Hepatocyte (in vitro differentiated cells): Measurements from ENCODE around the gene DCUN1D2.

ENCODE experiments used
- EZH2 ChIP-seq: fragments of 200-600 bp; sonication (generic); IDR thresholded peaks from 2 replicates; pipeline ENCODE4 v1.6.1; 2016; ENCODE audit warnings: antibody characterized with exemption, mild to moderate bottlenecking, borderline replicate concordance
- EZH2phosphoT487 ChIP-seq: fragments of 200-600 bp; sonication (generic); IDR thresholded peaks from one replicate; pipeline ENCODE4 v1.6.1; 2018; ENCODE audit warnings: antibody characterized with exemption, mild to moderate bottlenecking, low read depth, moderate library complexity; ENCODE audit not compliant: unreplicated experiment, severe bottlenecking
- TF ChIP-seq, protein P1 (sequence below): fragments of 200-600 bp; sonication (generic); IDR thresholded peaks from 2 replicates; pipeline ENCODE4 v1.5.1; 2016; ENCODE audit warnings: antibody characterized with exemption, mild to moderate bottlenecking; ENCODE audit not compliant: poor library complexity

- TF ChIP-seq, protein P1, sequence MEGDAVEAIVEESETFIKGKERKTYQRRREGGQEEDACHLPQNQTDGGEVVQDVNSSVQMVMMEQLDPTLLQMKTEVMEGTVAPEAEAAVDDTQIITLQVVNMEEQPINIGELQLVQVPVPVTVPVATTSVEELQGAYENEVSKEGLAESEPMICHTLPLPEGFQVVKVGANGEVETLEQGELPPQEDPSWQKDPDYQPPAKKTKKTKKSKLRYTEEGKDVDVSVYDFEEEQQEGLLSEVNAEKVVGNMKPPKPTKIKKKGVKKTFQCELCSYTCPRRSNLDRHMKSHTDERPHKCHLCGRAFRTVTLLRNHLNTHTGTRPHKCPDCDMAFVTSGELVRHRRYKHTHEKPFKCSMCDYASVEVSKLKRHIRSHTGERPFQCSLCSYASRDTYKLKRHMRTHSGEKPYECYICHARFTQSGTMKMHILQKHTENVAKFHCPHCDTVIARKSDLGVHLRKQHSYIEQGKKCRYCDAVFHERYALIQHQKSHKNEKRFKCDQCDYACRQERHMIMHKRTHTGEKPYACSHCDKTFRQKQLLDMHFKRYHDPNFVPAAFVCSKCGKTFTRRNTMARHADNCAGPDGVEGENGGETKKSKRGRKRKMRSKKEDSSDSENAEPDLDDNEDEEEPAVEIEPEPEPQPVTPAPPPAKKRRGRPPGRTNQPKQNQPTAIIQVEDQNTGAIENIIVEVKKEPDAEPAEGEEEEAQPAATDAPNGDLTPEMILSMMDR: no peak
- no peak for TF ChIP-seq EZH2
- TF ChIP-seq EZH2phosphoT487: no peak
Observed at GRCh38 chr13:113417008-113417751, 73.3 kb downstream of the DCUN1D2 start.
